K562 (cell line): Measurements from ENCODE around the gene AHNAK. TPM values are rescaled to one million over a fixed set of nuclear protein-coding genes. Genes with fewer than 3 reads are reported as not detected.

Experiments used
- EGR1 ChIP-seq: fragments of 450-650 bp; conservative IDR thresholded peaks from 2 replicates; pipeline ENCODE4 v1.6.1; 2017; ENCODE audit warnings: mild to moderate bottlenecking
- FOS ChIP-seq: IDR thresholded peaks from 3 replicates; pipeline ENCODE4 v1.6.1; 2011; ENCODE audit not compliant: insufficient read length; ENCODE audit errors: extremely low read depth
- FOXM1 ChIP-seq, 2 experiments: fragments of 450-650 bp in 1 of 2; sonication (generic) in 1 of 2; formaldehyde crosslinking in 1 of 2; IDR thresholded peaks; 2 replicates each; pipeline versions ENCODE4 v1.6.1 to v1.9.0; 2017 to 2022; ENCODE audit warnings: low read depth in 2 of 2, mild to moderate bottlenecking in 2 of 2, missing genetic modification reagents in 1 of 2, moderate library complexity in 1 of 2
- GATAD2A ChIP-seq: fragments of 450-650 bp; IDR thresholded peaks from 2 replicates; pipeline ENCODE4 v1.6.1; 2017
- KAT8 ChIP-seq: fragments of 450-650 bp; IDR thresholded peaks from 2 replicates; pipeline ENCODE4 v1.6.1; 2016; ENCODE audit warnings: low read depth, mild to moderate bottlenecking
- MAFF ChIP-seq: IDR thresholded peaks from 2 replicates; pipeline ENCODE4 v1.6.1; 2012; ENCODE audit warnings: low read length, improper control_type of control experiment
- MIER1 ChIP-seq: fragments of 450-650 bp; IDR thresholded peaks from 2 replicates; pipeline ENCODE4 v1.6.1; 2016; ENCODE audit warnings: antibody characterized with exemption, mild to moderate bottlenecking, low read depth
- PRDM10 ChIP-seq: fragments of 450-650 bp; IDR thresholded peaks from 2 replicates; pipeline ENCODE4 v1.6.1; 2018; ENCODE audit not compliant: partially characterized antibody
- RAD21 ChIP-seq, 2 experiments: fragments of 250-450 bp in 1 of 2; fragments of 450-650 bp in 1 of 2; sonication (Bioruptor Pico) in 1 of 2; formaldehyde crosslinking in 1 of 2; IDR thresholded peaks in 1 of 2; conservative IDR thresholded peaks in 1 of 2; 2 replicates each; pipeline versions ENCODE4 v1.4.0 to v1.8.0; 2020 to 2022; ENCODE audit warnings: mild to moderate bottlenecking in 2 of 2, moderate library complexity in 1 of 2
- RUNX1 ChIP-seq: sonication (generic); IDR thresholded peaks from 2 replicates; pipeline ENCODE4 v1.6.1; 2016; ENCODE audit warnings: antibody characterized with exemption, low read depth
- SREBF1 ChIP-seq: fragments of 150-350 bp; IDR thresholded peaks from 2 replicates; pipeline ENCODE4 v1.6.1; 2014; ENCODE audit warnings: antibody characterized with exemption, low read depth, low read length, borderline replicate concordance
- ZFPM2 ChIP-seq: fragments of 250-450 bp; sonication (Bioruptor Pico); IDR thresholded peaks from 2 replicates; pipeline ENCODE4 v1.5.1; 2022; ENCODE audit warnings: mild to moderate bottlenecking
- ZNF124 ChIP-seq: sonication (generic); formaldehyde crosslinking; IDR thresholded peaks from 2 replicates; pipeline ENCODE4 v1.8.1; 2022; ENCODE audit warnings: missing genetic modification reagents
- ZNF217 ChIP-seq: sonication (generic); formaldehyde crosslinking; IDR thresholded peaks from 2 replicates; pipeline ENCODE4 v1.8.0; 2022; ENCODE audit warnings: mild to moderate bottlenecking, missing genetic modification reagents
- ZNF407 ChIP-seq: fragments of 450-650 bp; IDR thresholded peaks from 2 replicates; pipeline ENCODE4 v1.6.1; 2016; ENCODE audit warnings: low read depth
- ZNF699 ChIP-seq: fragments of 250-450 bp; sonication (Bioruptor Pico); IDR thresholded peaks from 2 replicates; pipeline ENCODE4 v1.8.0; 2021; ENCODE audit warnings: mild to moderate bottlenecking, moderate library complexity; ENCODE audit not compliant: insufficient replicate concordance
- ZNF780A ChIP-seq: fragments of 250-450 bp; sonication (Bioruptor Pico); IDR thresholded peaks from 2 replicates; pipeline ENCODE4 v1.5.0; 2021; ENCODE audit warnings: mild to moderate bottlenecking
- polyA plus RNA-seq, 8 experiments: library from polyadenylated mRNA; depleted of rRNA in 4 of 8; stranded (reverse) in 5 of 8; unstranded in 3 of 8; fragments of >200 nt; fragmentation: Nextera tagmentation in 2 of 8; fragmentation: Illumina TruSeq in 1 of 8; extraction: Ambion mirVana in 2 of 8; extraction: Trizol in 1 of 8; gene quantifications; 2 replicates each; pipeline versions ENCODE4 v1.2.1 to v1.2.3, GENCODE V29; 2011 to 2014; ENCODE audit warnings: inconsistent platforms in 1 of 8, missing spikeins in 1 of 8
- total RNA-seq, 7 experiments: library from RNA; depleted of rRNA in 6 of 7; stranded (reverse); fragments of >200 nt in 6 of 7; fragmentation: Illumina TruSeq in 2 of 7; extraction: Trizol in 2 of 7; gene quantifications; 2 replicates each; pipeline versions ENCODE4 v1.2.1 to v1.2.3, GENCODE V29; 2011 to 2021; ENCODE audit warnings: low replicate concordance in 1 of 7

Gene AHNAK
- total and polyA plus RNA-seq, 9 of the 15 experiments (the other 6 are each of a cell fraction or from before 2014, with no cell fraction given) = 1.5 to 89.7 (median 45.0) TPM

GRCh38 chr11:62472063-62472884 lies 74.3 kb downstream of the AHNAK start (continued):
- TF ChIP-seq ZNF780A (CRISPR knock-in tag) = no peak
- peak; percentile 75 for TF ChIP-seq EGR1
- TF ChIP-seq RAD21 (CRISPR knock-in tag; conservative IDR thresholded peaks at IDR 0.05 in 1 of 2, IDR thresholded peaks at IDR 0.05 in 1 of 2) = no peak
- TF ChIP-seq FOS = peak; percentile 10
- peak; percentile 20; the same call in 1 of the 2 replicates for TF ChIP-seq MAFF
- no peak for TF ChIP-seq ZFPM2 (CRISPR knock-in tag)
- no peak for TF ChIP-seq ZNF407
- no peak for TF ChIP-seq RUNX1
- TF ChIP-seq SREBF1 = no peak
- TF ChIP-seq FOXM1 (IDR thresholded peaks at IDR 0.05; ENCODE audit: low read depth) = 0 out of 2 replicates have a peak, but pooled peaks have one; percentile 10
- TF ChIP-seq FOXM1 (CRISPR knock-in tag; IDR thresholded peaks at IDR 0.05; ENCODE audit: low read depth) = no peak
- peak; percentile 70; the same call in 1 of the 2 replicates for TF ChIP-seq GATAD2A
- TF ChIP-seq KAT8 = no peak
- TF ChIP-seq MIER1 = no peak
- TF ChIP-seq ZNF699 (CRISPR knock-in tag) = no peak
- no peak for TF ChIP-seq ZNF124 (CRISPR knock-in tag)
- TF ChIP-seq ZNF217 (CRISPR knock-in tag) = no peak
- TF ChIP-seq PRDM10 = no peak
